Stimulated activated CD4-positive, alpha-beta T cell treated with anti-CD3 and anti-CD28 coated beads, Interleukin-4, amount 100 ng/mL, for 1 hour (primary cell): ENCODE results near the gene CETP.

Experiments used
- DNase-seq: peaks from one replicate; pipeline ENCODE4 v3.0.0-alpha.2; 2020

Gene CETP

GRCh38 chr16:57025941-57026777 is 64.4 kb downstream of the CETP start:
- DNase-seq = no peak

GRCh38 chr16:57026778-57027062 is 65.0 kb downstream of the CETP start:
- no peak for DNase-seq

GRCh38 chr16:57027067-57027466 is 65.3 kb downstream of the CETP start:
- DNase-seq = no peak

- DNase-seq = no peak
These were observed 66.3 kb downstream of the CETP start for GRCh38 chr16:57028086-57028485.

- no peak for DNase-seq
These were observed 67.7 kb downstream of the CETP start for GRCh38 chr16:57029161-57030160.

- no peak for DNase-seq
These were observed 68.7 kb downstream of the CETP start for GRCh38 chr16:57030346-57030902.

- DNase-seq = no peak
These were observed 69.4 kb downstream of the CETP start for GRCh38 chr16:57031156-57031555.

GRCh38 chr16:57032346-57032745 is 70.6 kb downstream of the CETP start:
- no peak for DNase-seq

- DNase-seq = no peak
These were observed 71.2 kb downstream of the CETP start for GRCh38 chr16:57032931-57033330.
